Non-pigmented ciliary epithelial cell (primary cell): Measurements from ENCODE around the gene DNAH11.

Experiments
- DNase-seq: peaks from one replicate; pipeline ENCODE4 v3.0.0-alpha.2; 2010; ENCODE audit warnings: low read depth

DNAH11 gene

DNA sequence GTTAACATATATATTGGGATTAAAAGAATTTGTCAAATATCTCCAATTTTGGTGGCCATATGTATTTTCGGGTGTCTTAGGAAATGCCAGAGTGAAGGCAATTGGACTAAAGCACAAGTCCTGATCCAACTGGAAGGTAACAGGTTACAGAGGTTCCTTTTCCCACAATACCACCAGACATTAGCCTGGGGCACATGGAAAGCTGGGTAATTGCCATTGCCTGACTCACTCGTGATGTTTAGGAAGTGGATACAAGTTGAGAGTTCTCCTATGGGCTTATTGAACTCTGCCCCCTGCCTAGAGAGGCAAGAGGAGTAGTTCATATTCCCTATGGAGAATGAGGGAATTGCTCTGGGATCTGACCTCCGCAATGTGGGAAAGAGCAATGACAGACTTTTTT, 5.7 kb downstream of the DNAH11 start:
- no peak for DNase-seq

DNA sequence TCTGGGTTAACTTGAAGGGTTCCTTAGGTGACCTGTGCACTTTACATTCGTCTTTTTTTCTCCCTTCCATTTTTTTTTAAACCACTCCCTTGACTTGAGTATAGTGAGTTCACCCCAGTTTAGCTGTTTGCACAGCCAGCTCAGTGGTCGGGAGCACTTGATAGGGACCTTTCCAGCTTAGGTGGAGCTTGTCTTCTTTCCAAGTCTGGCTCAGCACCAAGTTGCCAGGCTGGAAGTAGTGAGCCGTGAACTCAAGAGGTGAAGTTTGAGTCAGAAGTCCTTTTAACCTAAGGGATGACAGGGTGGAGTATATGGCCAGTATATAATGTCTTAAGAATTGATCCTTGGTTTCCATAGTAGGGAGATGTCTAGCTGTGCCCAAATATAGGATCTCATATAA, 7.2 kb downstream of the DNAH11 start:
- no peak for DNase-seq

DNA sequence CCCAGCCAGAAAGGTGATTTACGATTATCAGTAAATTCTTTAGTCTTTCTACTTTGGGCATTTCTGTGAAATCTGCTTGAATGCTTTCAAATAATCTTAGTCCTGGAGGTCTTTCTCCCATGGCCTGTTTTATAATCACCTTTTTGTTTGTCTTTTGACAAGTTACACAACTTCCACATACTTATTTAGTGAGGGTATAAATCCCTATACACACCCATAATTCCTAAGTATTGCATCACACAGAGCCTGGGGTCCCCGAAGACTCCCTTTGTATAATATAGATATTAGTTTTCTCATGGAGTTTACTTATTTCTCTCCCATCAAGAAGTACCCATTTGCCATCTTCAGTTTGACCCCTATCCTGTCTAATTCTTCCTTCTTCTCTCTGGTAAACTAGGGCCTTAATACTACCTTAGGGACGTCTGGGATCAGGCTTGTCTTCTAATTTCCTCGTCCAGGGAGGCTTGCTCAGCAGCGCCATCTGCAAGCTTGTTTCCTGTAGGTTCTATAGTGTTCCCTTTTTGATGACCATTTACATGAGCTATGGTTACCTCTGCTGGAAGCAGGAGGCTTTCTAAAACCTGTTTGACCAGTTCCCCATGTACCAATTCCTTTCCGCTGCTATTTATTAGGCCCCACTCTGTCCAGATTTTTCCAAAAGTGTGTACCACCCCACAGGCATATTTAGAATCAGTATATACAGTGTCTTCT, 8.1 kb downstream of the DNAH11 start:
- no peak for DNase-seq

DNA sequence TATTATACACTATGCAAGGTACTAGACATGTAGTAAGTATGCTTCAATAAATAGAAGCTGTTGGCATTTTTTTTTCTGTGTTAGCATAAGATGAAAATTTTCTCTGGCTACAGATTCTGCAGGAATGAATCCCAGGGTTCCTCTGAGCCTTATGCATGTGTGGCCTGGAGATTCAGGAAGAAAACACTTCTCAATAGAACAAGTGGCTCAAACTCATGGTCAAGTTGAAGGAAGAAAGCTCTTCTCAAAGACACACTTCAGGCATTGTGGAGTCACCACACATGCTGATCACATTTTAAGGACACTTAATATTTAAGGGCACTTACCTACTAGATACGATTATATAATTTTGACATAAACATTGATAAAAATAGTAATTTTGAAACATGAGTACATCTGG, 19.5 kb downstream of the DNAH11 start:
- DNase-seq = no peak

DNA sequence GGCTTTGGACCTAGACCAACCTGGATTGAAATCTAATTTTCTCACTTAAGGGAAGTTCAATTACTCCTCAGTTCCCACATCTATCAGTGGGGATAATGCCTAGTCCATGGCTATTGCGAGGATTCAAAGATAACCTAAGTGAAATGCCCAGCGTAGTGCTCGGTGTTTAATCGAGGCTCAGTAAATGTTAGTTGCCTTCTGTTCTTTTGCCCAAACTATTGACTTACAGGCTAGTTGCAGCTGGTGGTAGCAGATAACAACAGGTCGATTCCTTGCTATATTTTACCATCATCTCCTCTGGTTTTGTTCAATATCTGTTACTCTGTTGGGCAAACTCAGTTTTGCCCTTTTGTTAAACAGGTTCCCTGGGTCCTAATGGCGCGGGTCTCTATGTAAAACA, 22.8 kb downstream of the DNAH11 start:
- no peak for DNase-seq

DNA sequence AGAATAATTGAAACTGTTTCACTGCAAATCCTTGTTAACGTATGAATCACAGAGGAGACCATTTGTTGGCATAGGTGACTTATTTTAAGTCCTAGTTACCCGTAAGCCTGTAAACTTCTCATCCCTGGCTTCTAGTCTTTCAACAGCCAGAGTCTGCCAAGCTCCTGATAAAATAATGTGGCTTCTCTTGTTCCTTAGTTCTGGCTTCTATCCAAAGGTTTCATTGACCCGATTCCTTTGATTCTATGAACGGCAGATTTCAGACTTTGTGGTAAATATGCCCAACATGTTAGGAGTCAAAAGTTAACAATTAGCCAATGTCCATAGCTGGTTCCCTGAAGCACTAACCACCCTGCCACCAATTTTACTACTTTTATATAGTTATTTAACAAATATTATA, 23.3 kb downstream of the DNAH11 start:
- no peak for DNase-seq

DNA sequence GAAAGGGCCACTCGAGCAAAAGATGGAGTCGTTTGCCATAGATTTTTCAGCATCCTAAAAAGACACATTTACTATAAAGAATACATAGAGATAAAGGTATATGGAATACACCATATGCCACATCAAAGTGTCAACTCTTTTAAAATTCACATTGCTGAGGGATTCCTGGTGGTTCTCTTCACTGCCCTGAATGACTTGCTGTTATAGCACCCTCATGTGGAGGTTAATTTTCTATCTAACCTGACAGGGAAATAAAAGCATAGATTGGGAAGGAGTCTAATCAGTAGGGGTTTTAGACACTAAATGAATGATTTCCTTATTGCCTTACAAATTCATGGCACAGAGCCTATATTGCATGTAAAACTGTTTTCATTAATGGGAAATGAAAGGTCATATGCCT, 25.9 kb downstream of the DNAH11 start:
- no peak for DNase-seq

DNA sequence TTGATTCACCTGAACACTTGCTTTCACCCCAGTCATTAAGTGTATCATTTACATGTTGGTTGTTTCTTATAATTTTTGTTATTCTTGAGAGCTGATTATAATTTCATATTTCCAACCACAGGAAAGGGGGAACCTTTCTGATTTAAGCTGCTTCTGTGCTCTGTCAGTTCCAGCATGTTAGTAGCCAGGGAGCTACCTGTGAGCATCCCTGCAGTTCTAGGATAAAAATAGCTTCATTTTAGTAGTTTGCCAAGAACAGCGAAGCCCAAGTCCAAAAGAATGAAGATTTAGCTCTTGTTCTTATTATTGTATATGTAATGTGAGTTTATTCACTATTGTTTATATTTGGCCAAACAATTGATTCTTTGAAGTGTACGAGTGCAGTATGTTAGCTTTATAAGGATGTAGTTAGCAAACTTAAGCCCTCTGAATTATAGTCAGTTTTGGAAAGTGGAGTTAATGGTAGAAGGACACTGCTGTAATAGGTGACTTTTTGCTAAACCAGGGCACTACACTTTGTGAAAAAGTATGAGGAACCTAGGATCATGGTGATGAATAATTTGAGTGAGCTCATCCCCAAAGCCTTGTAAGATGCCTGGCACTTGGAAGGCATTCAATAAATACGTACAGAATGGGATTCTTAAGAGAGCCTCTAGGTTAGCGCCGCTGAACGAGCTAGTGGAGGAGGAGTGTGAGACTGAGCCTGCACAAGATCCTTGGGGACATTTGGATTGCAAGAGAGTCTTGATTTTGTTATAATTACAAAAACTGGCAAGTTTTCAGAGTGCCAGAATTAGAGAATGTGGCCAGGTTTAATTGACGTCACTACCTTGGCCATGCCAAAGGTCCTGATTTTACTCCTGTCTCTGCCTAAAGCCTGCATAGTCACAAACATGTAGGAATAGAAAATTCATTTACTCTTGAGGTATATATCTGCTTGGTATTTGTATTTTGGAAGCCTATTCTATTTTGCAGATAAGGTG, 29.8 kb downstream of the DNAH11 start:
- no peak for DNase-seq

DNA sequence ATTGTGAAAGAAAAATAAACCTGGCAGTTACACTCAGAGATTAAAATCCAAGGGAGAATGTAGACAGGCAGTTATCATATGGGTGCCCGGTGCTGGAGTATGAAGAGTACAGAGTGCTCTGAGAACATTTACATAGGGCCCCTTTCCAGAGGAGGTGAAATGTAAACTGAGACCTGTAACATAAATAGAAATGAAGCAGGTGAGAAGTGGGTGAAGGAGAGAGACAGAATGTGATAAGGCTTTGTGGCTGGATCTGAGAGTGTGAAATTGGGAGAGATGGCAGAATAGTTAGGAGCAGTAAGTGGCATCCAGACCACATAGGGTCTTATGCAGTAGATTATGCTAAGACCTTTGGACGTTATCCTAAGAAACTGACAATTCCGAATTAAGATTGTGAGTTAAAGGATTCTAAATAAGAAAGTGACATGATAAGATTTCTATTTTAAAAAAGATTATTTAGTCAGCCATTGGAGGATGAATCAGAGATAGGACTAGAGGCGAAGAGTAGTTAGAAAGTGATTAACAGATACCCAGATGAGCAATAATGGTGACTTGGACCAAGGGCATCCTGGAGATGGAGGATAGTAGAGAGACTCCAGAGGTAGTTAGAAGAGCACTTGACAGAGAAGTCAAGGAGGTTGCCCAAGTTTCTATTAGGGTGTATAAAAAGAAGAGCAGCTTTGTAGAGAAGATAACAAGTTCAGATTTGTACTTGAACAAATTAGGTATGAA, 36.7 kb downstream of the DNAH11 start:
- no peak for DNase-seq

DNA sequence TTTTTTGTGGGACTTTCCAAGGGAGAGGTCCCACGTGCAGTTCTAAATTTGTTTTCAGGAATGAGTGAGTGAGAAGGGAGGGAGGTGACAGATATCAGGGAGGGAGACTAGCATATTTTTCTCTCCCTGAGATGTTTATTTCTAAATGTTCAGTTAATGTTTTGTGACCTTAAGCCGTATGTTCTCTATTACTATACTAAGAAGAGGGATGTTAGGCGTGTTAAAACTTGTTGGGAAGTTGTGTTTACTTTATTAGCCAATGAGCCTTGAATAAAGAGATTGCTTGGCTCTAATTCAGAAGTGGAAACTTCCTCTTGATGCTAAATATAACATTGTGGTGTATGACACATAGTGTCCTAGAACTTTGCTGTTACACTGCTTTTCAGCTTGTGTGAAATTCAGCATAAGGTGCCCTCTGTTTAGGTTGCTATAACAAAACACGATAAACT, 37.3 kb downstream of the DNAH11 start:
- DNase-seq = peak; percentile 32

DNA sequence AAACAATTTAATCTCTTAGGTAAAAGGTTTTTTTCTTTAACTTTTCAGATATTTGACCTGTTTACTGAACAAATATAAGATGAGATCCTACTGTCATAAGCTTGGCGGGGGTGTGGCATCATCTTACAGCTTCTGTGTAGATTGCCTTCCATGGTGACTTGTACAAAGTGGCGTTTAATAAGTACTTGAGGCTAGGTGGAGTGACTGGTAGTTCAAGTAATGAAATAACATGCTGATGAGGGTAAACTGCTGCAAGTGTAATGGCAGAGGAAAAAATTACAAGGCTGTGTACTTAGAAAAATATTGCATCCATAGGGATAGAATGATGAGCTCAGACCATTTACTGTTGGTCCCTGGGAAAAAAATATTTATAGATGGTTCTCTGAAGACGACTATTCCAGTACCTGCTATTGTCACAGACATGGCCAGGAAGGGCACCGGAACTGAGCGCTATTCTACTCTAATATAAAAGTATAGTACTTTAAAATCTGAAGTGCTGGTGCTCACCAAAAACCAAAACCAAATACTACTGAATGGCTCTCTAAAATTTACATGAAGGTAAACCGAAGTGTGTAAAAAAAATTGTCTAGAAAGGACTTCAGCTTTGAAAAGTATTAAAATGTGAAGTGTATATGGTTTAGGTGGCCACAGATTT, 42.4 kb downstream of the DNAH11 start:
- DNase-seq = no peak

DNA sequence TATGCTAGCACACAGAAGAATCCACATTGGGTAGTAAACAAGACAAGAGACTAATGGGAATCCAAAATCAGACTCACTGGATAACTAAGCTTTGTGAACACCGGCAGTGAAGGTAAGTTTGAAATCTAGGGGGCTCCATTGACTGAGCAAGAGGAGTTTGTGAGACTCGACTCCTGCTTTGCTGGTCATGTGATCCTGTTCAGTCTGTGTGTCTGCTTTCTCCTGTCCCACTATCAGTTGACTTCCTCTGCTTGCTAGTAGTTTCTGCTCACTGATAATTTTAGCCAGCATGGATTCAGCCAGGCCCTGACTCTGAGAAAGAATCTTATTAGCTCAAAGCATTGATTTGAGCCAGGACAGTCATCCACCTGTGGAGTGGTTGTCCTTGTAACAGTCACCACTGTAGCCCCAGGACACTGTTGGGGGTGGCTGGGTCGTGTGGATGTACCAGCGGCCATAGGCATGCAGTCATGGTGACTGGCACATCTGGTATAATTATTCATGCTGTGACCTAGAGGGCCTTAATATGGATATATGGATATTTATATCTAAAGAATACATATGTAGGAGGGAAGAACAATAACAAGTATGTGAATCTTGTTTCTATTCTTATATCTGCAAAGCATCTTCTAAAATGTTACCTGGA, 44.4 kb downstream of the DNAH11 start:
- DNase-seq = no peak

DNA sequence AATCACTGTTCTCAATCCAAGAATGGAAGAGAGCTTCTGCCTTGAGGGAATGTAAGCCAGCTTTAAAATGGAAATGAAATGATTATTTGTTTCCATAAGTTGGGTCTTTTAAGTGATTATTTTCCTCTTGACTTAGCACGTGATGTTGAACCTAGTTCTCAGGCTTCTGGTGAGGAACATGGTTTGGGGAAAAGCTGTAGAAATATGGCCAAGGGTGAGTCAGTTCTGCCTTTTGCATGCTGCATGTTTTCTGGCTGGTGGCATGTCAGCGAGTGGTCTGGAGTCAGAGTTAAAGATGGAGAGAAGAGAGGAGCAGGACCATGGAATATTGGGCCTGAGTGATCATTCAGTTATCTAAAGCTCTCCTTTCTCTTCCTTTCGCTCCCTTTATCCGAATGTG, 54.0 kb downstream of the DNAH11 start:
- DNase-seq = no peak

DNA sequence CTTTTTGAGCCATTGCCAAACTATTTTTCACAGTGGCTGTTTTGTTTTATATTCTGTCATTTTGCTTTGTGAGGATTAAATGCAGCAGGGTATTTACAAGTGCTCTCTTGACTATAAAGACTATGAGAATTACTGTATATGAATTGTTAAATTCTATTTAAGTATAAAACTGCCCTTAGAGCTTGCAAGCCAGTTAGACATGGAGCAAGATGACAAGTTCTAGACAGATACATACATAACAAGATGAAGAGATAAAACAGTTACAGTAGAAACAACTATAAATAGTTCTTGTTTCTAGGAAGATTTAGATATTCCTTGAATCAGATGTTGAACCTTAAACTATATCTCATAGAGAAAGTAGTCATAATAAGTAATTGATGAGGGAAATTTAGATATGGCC, 60.6 kb downstream of the DNAH11 start:
- DNase-seq = no peak

DNA sequence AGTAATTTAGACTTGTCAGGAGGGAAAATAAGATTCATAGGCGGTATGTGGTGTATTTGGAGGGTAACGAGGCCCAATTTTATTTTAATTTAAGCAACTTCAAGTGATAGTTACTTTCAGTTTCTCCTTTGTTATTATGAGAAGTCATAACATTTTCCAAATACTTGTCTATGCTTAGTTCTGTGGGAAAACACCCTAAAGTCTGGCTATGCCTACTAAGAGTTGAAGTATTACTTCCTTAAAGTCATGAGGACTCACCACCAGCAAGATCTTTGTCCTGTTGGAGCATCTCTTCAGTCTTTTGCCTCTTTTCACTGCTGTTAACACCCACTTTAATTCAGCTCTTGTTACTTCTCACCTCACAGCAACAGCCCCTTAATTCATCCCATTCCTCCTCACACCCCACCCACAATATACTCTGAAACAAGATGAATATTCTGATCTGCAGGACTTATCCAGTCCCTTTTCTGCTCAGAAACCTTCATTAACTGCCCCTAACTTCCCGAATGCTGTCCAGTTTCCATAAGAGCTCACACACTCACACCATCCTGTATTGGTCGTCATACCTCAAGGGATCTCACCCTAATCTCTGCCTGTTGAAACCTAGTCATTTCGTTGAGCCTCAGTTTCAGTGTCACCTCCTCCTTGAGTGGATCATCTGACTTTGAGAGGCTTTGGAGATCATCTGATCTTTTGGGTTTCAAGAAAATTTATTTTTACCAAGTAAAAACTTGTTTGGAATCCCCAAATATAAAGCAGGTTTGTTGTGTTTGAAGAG, 61.3 kb downstream of the DNAH11 start:
- no peak for DNase-seq

DNA sequence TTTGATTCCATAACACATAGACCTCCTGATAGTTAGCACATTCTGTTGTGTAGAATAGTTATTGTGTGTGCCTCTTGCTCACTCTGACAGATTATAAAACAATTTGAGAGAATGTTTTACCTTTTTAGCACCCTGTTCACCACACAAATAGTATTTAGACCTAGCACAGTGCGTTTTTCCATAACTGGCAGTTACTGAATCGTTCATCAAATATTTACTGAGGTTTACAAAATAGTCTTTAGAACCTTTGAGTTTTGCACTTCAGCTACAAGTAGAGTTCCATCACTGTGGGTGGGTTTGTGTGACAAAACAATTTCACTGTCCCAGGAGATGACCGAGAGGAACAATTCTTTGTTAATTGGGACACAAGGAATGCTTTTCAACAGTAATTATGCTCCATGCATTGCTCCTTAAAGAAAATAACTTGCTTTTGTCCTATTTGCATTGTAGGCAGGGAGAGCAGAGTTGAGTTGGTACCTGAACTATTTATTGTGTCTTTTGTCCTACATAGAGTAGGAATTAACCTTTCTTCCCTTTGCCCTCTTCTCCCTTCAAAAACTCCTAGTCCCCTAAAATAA, 62.3 kb downstream of the DNAH11 start:
- no peak for DNase-seq

DNA sequence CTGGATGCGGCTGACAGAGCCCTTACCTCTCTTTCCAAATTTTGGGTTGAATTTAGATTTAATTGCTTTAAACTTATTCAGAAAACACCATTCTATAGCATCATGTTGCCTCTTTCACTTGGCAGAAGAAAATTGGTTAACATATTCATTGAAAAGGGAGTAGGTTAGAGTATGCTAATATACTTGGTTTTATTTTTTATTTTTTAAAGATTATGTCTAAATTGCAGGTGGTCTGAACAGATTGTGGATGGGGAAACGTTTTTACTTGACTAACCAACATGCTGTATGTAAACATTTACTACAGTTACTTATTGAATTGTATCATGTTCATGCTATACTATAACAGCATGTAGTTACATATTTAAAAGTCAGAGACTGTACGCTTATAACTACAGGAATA, 65.6 kb downstream of the DNAH11 start:
- no peak for DNase-seq

DNA sequence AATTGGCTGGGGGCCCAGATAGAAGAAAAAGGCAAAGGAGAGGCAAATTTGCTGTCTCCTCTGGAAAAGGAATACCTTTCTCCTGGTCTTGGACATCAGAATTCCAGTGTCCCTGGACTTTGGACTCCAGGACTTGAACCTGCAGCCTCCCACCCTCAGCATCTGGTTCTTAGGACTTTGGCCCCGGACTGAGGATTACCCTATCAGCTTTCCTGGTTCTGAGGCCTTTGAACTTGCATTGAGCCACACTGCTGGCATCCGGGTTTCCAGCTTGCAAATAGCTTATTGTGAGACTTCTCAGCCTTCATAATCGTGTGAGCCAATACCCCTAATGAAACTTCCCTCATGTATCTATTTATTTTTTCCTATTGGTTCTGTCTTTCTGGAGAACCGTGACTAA, 68.3 kb downstream of the DNAH11 start:
- no peak for DNase-seq

DNA sequence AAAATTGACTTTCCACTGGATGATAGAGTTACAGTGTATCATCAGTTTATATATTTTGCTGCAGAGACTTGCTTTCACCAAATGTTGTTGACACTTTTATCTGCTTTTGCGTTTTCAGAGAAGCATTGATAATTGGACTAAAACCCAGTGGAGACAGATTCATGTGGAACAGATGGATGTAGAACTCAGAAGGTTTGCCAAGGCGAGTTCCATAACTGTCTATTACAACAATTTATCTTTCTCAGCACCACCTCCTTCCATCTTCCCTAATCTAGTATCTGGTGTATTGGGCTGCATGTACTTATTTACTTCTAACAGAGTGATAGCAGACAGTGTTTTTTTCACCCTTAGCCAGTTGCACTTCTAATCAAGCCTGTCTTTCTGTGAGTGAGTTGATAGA, 73.3 kb downstream of the DNAH11 start:
- DNase-seq = no peak

DNA sequence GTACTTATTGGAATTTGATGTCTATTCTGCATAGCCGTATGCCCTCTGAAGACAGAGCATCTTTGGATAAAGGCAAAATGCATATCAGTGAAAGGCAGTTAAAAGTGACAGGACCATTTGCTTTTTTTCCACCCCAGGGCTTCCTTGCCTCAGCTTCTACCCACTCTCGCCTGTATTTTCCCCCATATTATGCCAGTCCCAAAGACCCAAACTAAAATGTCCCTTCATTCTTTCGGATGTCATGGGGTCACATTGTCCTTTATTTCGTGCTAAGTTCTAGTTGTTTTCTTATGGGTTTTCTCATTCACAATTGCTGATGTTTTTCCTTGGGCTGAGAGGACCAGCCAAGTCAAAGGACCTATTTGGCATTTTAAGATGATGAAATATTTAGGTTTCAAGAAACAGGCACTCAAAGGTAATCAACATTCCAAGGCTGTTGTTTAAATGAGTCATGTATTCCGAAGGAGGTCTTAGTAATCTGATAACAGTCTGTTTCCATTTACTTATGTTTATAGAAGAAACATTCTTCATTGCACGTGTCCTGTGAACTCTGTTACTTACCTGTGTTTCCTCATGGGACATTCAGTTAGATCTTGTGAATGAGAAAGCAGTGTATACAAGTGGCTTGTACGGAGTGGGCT, 74.1 kb downstream of the DNAH11 start:
- peak; percentile 26 for DNase-seq
